Adrenal gland (tissue), 5 donors: ENCODE measurements around the gene FNDC11.

ENCODE experiments used
- POLR2A ChIP-seq, 2 donors: fragments of 450-650 bp; IDR thresholded peaks; one replicate each; pipeline ENCODE4 v1.6.1; 2017; ENCODE audit warnings: antibody characterized with exemption in 2 of 2, mild to moderate bottlenecking in 2 of 2, moderate library complexity in 1 of 2
- TF ChIP-seq, protein P1 (sequence below), 6 experiments: fragments of 450-650 bp in 4 of 6; fragments of 200-600 bp in 2 of 6; sonication (generic) in 1 of 6; IDR thresholded peaks; 1 replicate in 5 of 6; 2 replicates in 1 of 6; pipeline versions ENCODE4 v1.5.1 to v1.8.0; 2016 to 2021; ENCODE audit warnings: antibody characterized with exemption in 6 of 6, mild to moderate bottlenecking in 2 of 6, moderate library complexity in 1 of 6
- donor health status: DM: no; HTN: no; CAD: no.

DNA sequence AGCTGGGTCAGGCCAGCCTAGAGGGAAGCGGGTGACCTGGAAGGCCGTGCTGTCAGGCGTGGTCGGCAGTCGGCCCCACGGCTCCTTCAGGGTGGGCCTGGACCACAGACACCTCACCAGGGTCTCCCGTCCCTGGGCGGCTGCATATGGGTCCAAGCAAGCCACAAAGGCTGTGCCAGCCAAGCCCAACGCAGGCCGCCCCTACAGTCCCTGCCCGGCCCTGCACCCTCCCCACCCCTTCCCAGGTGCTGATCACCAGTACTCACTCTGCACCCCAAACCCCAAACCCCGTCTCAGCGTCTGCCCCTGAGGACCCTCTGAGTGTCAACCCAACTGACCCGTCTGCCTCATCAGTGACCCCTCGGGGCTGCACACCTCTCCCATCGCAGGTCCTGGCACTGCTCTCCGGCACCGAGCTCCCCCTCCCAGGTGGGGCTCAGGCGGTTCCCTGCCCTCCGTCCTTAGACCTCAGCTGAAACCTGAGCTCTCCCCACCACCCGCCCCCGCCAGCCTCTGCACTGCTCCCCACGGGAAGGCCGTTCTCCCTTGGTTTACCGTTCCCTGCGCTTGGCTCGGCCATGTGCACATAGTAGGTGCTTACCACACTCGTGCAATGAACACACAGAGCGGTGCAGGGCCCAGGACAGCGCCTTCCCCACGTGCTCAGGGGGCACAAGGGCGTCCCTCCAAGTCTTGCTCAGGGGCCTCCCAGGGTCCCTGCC is 34.9 kb upstream of the FNDC11 start:
- TF ChIP-seq, protein P1, sequence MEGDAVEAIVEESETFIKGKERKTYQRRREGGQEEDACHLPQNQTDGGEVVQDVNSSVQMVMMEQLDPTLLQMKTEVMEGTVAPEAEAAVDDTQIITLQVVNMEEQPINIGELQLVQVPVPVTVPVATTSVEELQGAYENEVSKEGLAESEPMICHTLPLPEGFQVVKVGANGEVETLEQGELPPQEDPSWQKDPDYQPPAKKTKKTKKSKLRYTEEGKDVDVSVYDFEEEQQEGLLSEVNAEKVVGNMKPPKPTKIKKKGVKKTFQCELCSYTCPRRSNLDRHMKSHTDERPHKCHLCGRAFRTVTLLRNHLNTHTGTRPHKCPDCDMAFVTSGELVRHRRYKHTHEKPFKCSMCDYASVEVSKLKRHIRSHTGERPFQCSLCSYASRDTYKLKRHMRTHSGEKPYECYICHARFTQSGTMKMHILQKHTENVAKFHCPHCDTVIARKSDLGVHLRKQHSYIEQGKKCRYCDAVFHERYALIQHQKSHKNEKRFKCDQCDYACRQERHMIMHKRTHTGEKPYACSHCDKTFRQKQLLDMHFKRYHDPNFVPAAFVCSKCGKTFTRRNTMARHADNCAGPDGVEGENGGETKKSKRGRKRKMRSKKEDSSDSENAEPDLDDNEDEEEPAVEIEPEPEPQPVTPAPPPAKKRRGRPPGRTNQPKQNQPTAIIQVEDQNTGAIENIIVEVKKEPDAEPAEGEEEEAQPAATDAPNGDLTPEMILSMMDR (IDR thresholded peaks at IDR 0.05): no peak
- no peak for TF ChIP-seq POLR2A (IDR thresholded peaks at IDR 0.05)
